Activated T-helper 9 cell treated with anti-CD3 and anti-CD28 coated beads, Interleukin-2, amount 50 U/mL, for 16 hours (primary cell): ENCODE measurements around the gene CYB5R3.
"Not testable (repeated sequence)": the region's sequence is repeated elsewhere in the genome, so short reads cannot be mapped to it uniquely, and the experiment has no call there.

Source experiments
- DNase-seq: peaks from one replicate; pipeline ENCODE4 v3.0.0-alpha.2; 2020; ENCODE audit warnings: low read depth

Gene CYB5R3

GRCh38 chr22:42678894-42679293 is 29.7 kb upstream of the CYB5R3 start:
- DNase-seq, result no peak

DNA sequence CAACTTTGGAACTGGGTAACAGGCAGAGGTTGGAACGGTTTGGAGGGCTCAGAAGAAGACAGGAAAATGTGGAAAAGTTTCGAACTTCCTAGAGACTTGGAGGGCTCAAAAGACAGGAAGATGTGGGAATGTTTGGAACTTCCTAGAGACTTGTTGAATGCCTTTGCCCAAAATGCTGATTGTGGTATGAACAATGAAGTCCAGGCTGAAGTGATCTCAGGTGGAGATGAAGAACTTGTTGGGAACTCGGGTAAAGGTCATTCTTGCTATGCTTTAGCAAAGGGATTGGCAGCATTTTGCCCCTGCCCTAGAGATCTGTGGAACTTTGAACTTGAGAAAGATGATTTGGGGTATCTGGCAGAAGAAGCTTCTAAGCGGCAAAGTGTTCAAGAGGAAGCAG is 28.7 kb upstream of the CYB5R3 start:
- not testable (repeated sequence) for DNase-seq

- no peak for DNase-seq
Observed at GRCh38 chr22:42676059-42676607, 26.9 kb upstream of the CYB5R3 start.

GRCh38 chr22:42673898-42674401 is 24.8 kb upstream of the CYB5R3 start:
- no peak for DNase-seq

- not testable (repeated sequence) for DNase-seq
Observed at GRCh38 chr22:42673071-42673470, 23.9 kb upstream of the CYB5R3 start.

DNA sequence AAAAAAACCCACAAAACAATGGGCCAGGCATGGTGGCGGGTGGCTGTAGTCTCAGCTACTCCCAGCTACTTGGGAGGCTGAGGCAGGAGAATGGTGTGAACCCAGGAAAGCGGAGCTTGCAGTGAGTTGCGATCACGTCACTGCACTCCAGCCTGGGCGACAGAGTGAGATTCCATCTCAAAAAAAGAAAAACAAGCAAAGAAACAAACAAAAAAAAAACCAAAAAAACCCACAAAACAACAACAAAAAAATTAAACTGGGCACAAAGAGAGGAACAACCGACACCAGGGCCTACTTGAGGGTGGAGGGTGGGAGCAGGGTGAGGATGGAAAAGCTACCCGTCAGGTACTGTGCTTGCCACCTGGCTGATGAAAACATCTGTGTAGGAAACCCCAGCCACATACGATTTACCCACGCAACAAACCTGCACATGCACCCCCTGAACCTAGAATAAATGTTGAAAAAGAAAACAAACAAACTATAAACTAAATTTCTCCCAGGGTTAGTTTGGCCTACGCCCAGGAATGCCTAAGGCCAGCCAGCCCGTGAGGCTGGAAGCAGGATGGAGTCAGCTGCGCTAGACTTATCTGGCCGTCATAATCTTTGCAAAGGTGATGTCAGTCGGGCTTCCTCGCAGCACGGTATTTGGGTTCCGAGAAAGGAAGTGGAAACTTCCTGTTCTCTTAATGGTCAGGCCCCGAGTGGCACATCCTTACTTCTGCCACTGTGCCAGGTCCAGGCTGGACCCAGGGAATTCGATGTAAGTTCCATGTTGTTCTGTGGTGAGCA is 21.9 kb upstream of the CYB5R3 start:
- DNase-seq, result no peak

DNA sequence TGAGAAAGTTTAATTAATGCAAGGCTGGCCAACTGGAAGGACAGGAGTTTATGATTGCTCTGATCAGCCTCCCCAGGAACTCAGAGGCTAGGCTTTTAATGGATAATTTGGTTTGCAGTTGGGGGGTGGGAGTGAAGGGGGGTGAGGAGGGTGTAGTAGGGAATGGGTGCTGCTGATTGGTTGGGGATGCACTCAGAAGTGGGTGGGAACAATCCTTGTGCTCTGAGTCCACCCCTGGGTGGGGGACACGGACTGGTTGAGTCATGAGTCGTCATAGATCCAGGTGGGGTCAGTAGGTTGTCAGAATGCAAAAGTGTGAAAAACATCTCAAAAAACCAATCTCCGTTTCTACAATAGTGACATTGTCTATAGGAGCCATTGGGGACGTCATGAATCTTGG is 20.9 kb upstream of the CYB5R3 start:
- no peak for DNase-seq

DNA sequence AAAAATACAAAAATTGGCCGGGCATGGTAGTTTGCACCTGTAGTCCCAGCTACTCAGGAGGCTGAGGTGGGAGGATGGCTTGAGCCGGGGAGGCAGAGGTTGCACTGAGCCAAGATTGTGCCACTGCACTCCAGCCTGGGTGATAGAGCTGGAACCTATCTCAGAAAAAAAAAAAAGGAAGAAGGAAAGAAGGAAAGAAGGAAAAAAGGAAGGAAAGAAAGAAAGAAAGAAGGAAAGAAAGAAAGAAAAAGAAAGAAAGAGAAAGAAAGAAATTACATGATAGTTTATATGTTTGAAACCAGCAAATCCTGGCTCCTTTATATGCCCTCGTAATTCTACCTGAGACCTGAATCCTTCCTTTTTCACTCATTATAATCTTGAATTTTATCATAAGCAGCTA is 17.2 kb upstream of the CYB5R3 start:
- DNase-seq, result not testable (repeated sequence)

- no peak for DNase-seq
Observed at GRCh38 chr22:42664976-42665831, 16.0 kb upstream of the CYB5R3 start.

DNA sequence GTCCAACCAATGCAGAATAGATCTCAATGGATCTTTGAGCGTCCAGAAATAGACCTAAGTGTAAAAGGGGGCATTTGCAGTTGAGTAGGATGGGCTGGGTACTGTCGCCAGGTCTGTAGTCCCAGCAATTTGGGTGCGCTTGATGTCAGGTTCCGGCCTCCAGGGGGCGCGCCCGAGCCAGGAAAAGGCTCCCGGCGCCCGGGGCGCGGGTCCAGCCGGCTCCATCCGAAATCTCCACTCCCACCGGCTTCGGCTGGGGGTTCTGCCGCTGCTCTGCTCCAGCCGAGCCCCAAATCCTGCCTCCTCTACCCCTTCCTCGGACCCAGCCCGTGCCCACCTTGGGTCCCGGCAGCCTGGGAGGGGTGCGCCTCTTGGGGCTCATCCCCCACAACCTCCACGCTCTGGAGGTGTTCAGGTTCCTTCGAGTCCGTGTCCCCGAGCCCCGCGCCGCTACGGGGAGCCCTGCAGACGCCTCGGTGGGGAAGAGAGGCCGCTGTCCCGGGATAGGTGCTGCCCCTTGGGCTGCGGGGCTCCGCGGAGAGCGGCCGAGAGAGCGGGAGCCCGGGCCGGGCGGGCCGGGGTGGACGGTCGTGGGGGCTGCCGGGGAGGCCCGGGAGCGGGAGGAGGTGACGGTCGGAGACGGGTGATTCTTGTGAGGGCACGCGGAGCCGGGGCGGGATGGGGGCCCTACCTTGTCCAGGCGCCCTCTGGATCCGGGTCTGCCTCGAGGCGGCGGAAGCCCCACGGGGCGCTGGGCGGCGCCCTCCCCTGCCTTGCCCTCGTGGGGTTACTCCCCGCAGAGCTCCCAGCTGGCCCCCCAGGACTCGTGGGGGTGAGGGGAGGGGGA is 13.0 kb upstream of the CYB5R3 start:
- DNase-seq, result peak; percentile 71

- no peak for DNase-seq
Observed at GRCh38 chr22:42656578-42656977, 7.4 kb upstream of the CYB5R3 start.

- DNase-seq, result no peak
Observed at GRCh38 chr22:42655693-42656092, 6.5 kb upstream of the CYB5R3 start.

- no peak for DNase-seq
Observed at GRCh38 chr22:42654436-42655073, 5.4 kb upstream of the CYB5R3 start.

DNA sequence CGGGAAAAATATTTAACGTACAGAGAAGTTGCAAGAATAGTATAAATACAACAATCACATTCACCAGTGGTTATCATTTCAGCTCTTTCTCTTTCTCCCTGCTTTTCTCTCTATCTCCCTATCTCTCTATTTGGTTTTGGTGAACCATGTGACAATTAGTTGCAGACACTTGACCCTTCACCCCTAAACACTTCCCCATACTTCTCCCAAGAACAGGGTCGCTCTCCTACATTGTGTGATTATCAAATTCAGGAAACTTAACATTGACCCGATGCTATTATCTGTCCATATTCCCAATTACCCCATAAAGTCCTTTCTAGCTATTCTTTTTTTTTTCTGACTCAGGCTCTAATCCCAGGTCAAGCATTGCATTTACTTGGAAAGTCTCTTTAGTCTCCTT is 4.8 kb upstream of the CYB5R3 start:
- no peak for DNase-seq

DNA sequence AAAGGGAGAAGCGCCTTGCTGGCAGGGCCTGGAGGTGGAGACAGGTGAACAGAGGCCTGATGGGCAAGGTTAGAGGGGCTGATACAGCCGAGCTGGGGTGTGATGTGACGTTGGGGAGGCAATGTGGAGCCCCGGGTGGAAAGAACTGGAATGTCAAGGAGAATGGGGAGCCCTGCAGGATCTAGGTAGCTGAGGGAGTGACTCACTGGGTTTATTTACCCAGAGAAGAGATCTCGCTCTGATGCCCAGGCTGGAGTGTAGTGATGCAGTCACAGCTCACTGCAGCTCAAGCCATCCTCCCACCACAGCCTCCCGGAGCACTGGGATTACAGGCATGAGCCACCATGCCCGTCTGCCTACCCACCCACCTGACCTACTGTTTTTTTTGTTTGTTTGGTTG is 1.9 kb upstream of the CYB5R3 start:
- no peak for DNase-seq

DNA sequence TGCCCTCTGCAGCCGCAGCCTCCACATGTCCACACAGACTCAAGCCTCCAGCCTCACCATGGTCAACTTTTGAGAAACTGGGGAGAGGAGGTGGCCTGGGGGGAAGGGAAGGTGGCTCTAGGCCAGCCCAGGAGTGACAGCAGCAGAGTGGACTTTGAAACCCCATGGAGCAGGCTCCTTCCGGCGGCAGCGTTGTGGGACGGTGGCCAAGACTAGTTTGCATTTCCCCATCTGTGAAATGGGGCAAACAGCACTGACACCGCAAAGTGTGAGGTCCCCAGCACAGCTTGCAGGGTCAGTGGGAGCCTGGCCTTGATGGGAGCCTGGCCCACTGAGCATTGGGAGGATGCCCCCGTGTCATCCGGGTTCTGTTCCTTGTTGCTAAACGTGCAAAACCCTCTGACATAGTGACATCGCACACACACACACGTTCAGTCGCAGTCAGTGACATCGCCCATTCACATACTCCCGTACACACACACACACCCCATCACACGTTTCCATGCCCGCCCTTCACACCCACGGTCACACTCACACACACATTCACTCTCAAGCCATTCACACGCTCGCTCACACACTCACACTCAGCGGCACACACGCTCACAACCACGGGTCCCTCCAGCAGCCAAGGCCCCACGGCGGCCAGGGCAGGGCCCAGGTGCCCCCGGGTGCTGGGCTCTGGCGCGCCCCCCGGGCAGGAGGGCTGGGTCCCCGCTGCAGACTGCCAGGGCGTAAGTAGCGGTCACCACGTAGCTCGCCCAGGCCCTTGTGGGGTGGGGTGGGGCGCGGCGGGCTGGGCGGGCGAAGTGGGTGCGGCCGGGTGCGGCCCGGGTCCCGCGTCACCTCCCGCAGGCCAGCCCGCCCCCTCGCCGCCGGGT is 585 bp downstream of the CYB5R3 start:
- DNase-seq, result no peak

- DNase-seq, result no peak
Observed at GRCh38 chr22:42648017-42648367, 1.2 kb downstream of the CYB5R3 start.

DNA sequence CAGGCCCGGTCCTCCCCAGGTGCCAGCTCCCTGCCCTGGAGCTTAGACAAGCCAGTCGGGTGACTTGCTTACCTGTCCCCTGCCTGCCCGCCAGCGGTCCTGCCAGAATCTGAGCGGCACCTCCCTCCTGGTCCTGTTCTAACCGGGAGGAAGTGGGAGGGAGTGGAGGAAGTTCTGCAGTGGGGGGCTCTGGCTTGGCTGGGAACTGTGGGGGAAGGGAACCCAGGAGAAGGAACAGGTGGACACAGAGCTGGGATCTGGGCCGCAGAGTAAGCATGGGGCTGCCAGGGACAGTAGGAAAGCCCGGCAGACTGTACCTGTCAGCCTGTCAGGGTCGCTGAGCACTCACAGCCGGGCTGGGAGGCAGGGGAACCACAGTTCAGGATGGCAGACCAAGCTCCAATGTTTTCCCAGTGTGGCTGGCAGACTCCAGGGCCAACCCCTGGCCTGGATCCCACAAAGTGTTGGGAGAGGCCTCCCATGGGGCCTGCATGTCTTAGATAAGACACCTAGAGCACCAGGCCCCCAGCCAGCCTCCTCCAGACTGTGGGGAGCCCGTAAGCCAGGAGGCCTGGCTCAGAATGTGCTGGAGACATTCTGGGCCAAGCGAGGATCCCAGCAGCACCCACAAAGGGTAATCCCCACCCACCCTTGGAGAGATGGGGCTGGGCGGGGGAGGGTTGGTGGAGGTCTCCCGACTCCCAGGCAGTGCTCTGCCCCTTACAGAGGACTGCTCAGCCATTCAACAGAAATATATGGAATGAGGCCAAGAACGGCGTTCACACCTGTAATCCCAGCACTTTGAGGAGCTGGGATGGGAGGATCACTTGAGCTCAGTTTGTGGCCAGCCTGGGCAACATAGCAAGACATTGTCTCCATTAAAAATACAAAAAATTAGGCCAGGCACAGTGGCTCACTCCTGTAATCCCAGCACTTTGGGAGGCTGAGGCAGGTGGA is 2.3 kb downstream of the CYB5R3 start:
- no peak for DNase-seq

GRCh38 chr22:42645938-42646568 is 3.1 kb downstream of the CYB5R3 start:
- DNase-seq, result no peak
